HCT116 (cell line): ENCODE data around the gene CEP41. TPM values are rescaled to one million over a fixed set of nuclear protein-coding genes. Genes with fewer than 3 reads are reported as not detected.
A peak's percentile ranks its signal among the peaks of the same experiment; 100 is the strongest.

Experiments
- ATAC-seq: fragments of 200-7000 bp; cut with Tn5 transposase; 2 replicates; pipeline ENCODE4 v1.9.1; 2020; ENCODE audit warnings: mild to moderate bottlenecking, moderate library complexity
- BruUV-seq: library from RNA; stranded (reverse); fragments of 400-500 nt; replicated peaks from 2 replicates; lab custom pipeline; 2021; lab: Mats Ljungman, UMichigan
- CTCF ChIA-PET: fragments of 300-600 bp; sonication (Branson Sonifier 250); formaldehyde crosslinking; loops from one replicate; lab custom pipeline; 2021; ENCODE audit warnings: antibody characterized with exemption; lab: Charles Lee
- POLR2A ChIA-PET: fragments of 300-600, 350-600 bp; sonication (Branson Sonifier 250); formaldehyde crosslinking; loops from one replicate; lab custom pipeline; 2021; ENCODE audit warnings: antibody characterized with exemption; lab: Charles Lee
- RAD21 ChIA-PET, 2 experiments: fragments of 300-600 bp; sonication (Branson Sonifier 250); formaldehyde crosslinking; loops; one replicate each; lab custom pipeline; 2023; ENCODE audit warnings: low total read pairs in 2 of 2; ENCODE audit not compliant: uncharacterized antibody in 2 of 2, unreplicated experiment in 2 of 2, low non-redundant PET in 1 of 2; lab: Charles Lee
- DNase-seq: peaks from one replicate; pipeline ENCODE4 v3.0.0-alpha.2; 2010; ENCODE audit warnings: low read depth, low spot score
- H2AFZ ChIP-seq: fragments of 200-600 bp; shearing (Covaris generic), sonication (generic); 2 replicates; pipeline ENCODE4 v1.6.1; 2017; ENCODE audit warnings: low read depth, mixed run types, mixed read lengths, antibody characterized with exemption, low read length; ENCODE audit not compliant: poor library complexity, severe bottlenecking
- H3K27ac ChIP-seq: 2 replicates; pipeline ENCODE4 v1.5.1; 2012; ENCODE audit warnings: low read depth, low read length
- H3K27me3 ChIP-seq: fragments of 200-600 bp; sonication (generic); 2 replicates; pipeline ENCODE4 v1.6.1; 2016; ENCODE audit warnings: mixed run types, low read length, mixed read lengths; ENCODE audit not compliant: insufficient read depth
- H3K36me3 ChIP-seq, 2 experiments: fragments of 200-500 bp in 1 of 2; fragments of 200-600 bp in 1 of 2; sonication (Bioruptor generic) in 1 of 2; sonication (generic) in 1 of 2; 2 replicates each; pipeline versions ENCODE4 v1.5.1 to v1.6.1; 2014 to 2016; ENCODE audit warnings: low read length in 2 of 2, inconsistent platforms in 1 of 2, mixed read lengths in 1 of 2, mixed run types in 1 of 2; ENCODE audit not compliant: insufficient read depth in 2 of 2, control insufficient read depth in 1 of 2
- H3K4me1 ChIP-seq, 2 experiments: fragments of 200-600 bp in 1 of 2; sonication (generic) in 1 of 2; 2 replicates each; pipeline versions ENCODE4 v1.5.1 to v1.6.1; 2012 to 2017; ENCODE audit warnings: low read length in 2 of 2, inconsistent platforms in 1 of 2, mild to moderate bottlenecking in 1 of 2, mixed read lengths in 1 of 2, mixed run types in 1 of 2, moderate library complexity in 1 of 2; ENCODE audit not compliant: insufficient read depth in 2 of 2, control insufficient read depth in 1 of 2
- H3K4me2 ChIP-seq: fragments of 200-600 bp; sonication (generic); 2 replicates; pipeline ENCODE4 v1.6.1; 2017; ENCODE audit warnings: mixed run types, low read length, mixed read lengths
- H3K4me3 ChIP-seq, 2 experiments: fragments of 200-600 bp in 1 of 2; sonication (generic) in 1 of 2; replicated peaks in 1 of 2; 2 replicates each; pipeline ENCODE4 v1.5.1; 2011 to 2016; ENCODE audit warnings: low read length in 2 of 2, control low read depth in 1 of 2, low read depth in 1 of 2, mild to moderate bottlenecking in 1 of 2, mixed read lengths in 1 of 2, mixed run types in 1 of 2
- H3K79me2 ChIP-seq: fragments of 200-600 bp; sonication (generic); 2 replicates; pipeline ENCODE4 v1.6.1; 2017; ENCODE audit warnings: mild to moderate bottlenecking, mixed run types, low read length, moderate library complexity, mixed read lengths; ENCODE audit not compliant: insufficient read depth
- H3K9ac ChIP-seq: fragments of 200-600 bp; sonication (generic); 2 replicates; pipeline ENCODE4 v1.6.1; 2016; ENCODE audit warnings: low read length, mixed read lengths
- H3K9me2 ChIP-seq: fragments of 200-600 bp; sonication (generic), shearing (Covaris generic); 2 replicates; pipeline ENCODE4 v1.6.1; 2017; ENCODE audit warnings: mixed run types, mild to moderate bottlenecking, moderate library complexity; ENCODE audit not compliant: insufficient read depth
- H3K9me3 ChIP-seq, 2 experiments: fragments of 200-500 bp in 1 of 2; fragments of 200-600 bp in 1 of 2; sonication (Bioruptor generic) in 1 of 2; sonication (generic) in 1 of 2; 2 replicates each; pipeline ENCODE4 v1.6.1; 2014 to 2017; ENCODE audit warnings: low read length in 2 of 2, mixed read lengths in 2 of 2, inconsistent platforms in 1 of 2, low read depth in 1 of 2, mild to moderate bottlenecking in 1 of 2, mixed run types in 1 of 2, moderate library complexity in 1 of 2; ENCODE audit not compliant: control insufficient read depth in 1 of 2, insufficient read depth in 1 of 2
- H4K20me1 ChIP-seq: fragments of 200-600 bp; sonication (generic), shearing (Covaris generic); 2 replicates; pipeline ENCODE4 v1.6.1; 2017; ENCODE audit warnings: mixed run types, mild to moderate bottlenecking, moderate library complexity; ENCODE audit not compliant: insufficient read depth
- CBX3 ChIP-seq: IDR thresholded peaks from 2 replicates; pipeline ENCODE4 v1.6.1; 2012; ENCODE audit warnings: low read depth
- CEBPB ChIP-seq: IDR thresholded peaks from 2 replicates; pipeline ENCODE4 v1.6.1; 2012; ENCODE audit warnings: low read depth
- EZH2phosphoT487 ChIP-seq: fragments of 200-600 bp; IDR thresholded peaks from 2 replicates; pipeline ENCODE4 v1.6.1; 2018; ENCODE audit warnings: antibody characterized with exemption, borderline replicate concordance
- POLR2A ChIP-seq: IDR thresholded peaks from 2 replicates; pipeline ENCODE4 v1.7.0; 2011; ENCODE audit warnings: borderline replicate concordance; ENCODE audit not compliant: insufficient read depth, insufficient read length; ENCODE audit errors: extremely low read depth
- POLR2AphosphoS5 ChIP-seq: IDR thresholded peaks from 2 replicates; pipeline ENCODE4 v1.6.1; 2011; ENCODE audit warnings: mild to moderate bottlenecking, low read depth, low read length, moderate library complexity
- RAD21 ChIP-seq: IDR thresholded peaks from 2 replicates; pipeline ENCODE4 v1.6.1; 2012; ENCODE audit warnings: low read depth, mild to moderate bottlenecking
- SP1 ChIP-seq: IDR thresholded peaks from 2 replicates; pipeline ENCODE4 v1.6.1; 2012; ENCODE audit warnings: low read depth
- SRF ChIP-seq: IDR thresholded peaks from 2 replicates; pipeline ENCODE4 v1.6.1; 2012; ENCODE audit warnings: low read depth
- TCF7L2 ChIP-seq: IDR thresholded peaks from 2 replicates; pipeline ENCODE4 v1.7.0; 2011; ENCODE audit warnings: borderline replicate concordance, inconsistent platforms; ENCODE audit not compliant: insufficient read depth, insufficient read length; ENCODE audit errors: extremely low read depth
- ZNF274 ChIP-seq: fragments of 200-500 bp; sonication (Bioruptor generic); IDR thresholded peaks from 2 replicates; pipeline ENCODE4 v1.6.1; 2014; ENCODE audit warnings: mild to moderate bottlenecking, low read depth, low read length, inconsistent platforms
- intact Hi-C: fragments of 100-400 bp; cut with micrococcal nuclease; formaldehyde crosslinking; loops from 2 replicates; pipeline ENCODE4 v1.10.0; 2022
- total RNA-seq: library from RNA; stranded (reverse); gene quantifications from one replicate; pipeline ENCODE4 v1.2.1, GENCODE V29; 2021; ENCODE audit not compliant: unreplicated experiment
- TF ChIP-seq, protein P1 (sequence below), 3 experiments: fragments of 200-600 bp in 1 of 3; sonication (generic) in 1 of 3; IDR thresholded peaks in 2 of 3; conservative IDR thresholded peaks in 1 of 3; 2 replicates each; pipeline ENCODE4 v1.5.1; 2012 to 2017; ENCODE audit warnings: low read depth in 2 of 3, low read length in 2 of 3, antibody characterized with exemption in 1 of 3, borderline replicate concordance in 1 of 3, control low read depth in 1 of 3, mild to moderate bottlenecking in 1 of 3, mixed read lengths in 1 of 3, mixed run types in 1 of 3, moderate library complexity in 1 of 3; ENCODE audit not compliant: insufficient read depth in 1 of 3
- TF ChIP-seq, protein P2 (sequence below): IDR thresholded peaks from 2 replicates; pipeline ENCODE4 v1.6.1; 2012
- TF ChIP-seq, protein P3 (sequence below): IDR thresholded peaks from 2 replicates; pipeline ENCODE4 v1.6.1; 2012
- TF ChIP-seq, protein P4 (sequence below): IDR thresholded peaks from 2 replicates; pipeline ENCODE4 v1.6.1; 2012; ENCODE audit warnings: low read depth

Gene CEP41
- total RNA-seq, 1 experiment from 2014 or later = 13.6 TPM

DNA sequence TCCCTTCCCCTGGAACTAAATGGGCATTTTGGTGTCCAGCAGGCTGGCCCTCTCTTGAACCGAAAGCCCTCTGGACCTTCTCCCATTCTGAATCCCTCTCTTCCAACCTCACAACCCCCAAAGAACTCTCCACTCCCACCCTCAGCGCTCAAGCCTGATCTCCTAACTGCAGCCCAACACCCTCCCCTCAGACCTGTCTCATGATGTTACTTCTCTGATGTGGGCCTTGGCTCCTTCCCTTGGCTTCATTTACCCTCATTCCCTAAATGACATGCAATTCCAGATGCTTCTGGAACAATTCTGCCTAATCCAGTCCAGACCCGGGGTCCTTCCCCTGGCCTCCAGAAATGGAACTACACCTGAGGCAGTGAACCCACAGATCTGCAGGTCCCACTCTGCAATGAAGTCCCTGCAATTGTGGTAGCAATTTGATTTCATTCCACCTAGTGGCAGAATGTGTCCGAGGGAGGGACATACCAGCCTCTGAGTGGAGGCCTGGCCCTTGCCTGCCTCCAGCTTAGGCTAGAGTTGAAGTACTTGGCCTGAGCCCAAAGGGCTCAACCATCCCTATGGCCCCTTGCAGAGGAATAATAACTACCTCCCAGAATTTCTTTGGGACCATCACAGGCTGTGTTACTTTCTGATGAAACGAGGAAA lies 4.1 kb upstream of the CEP41 start:
- DNase-seq (no peak), ATAC-seq (no peak)
- ChIA-PET CTCF (no interaction called here), RAD21 (no interaction called here)
- Histone ChIP-seq H3K9me2 (no peaks in the 10 kb centered on the region), H2AFZ (no peak overlapping the region), H3K36me3 (no peaks in the 10 kb centered on the region), H3K9ac (no peak overlapping the region), H3K4me1 (peaks cover 10 to 19% of the 10 kb centered on the region in 2 experiments), H3K4me3 (no peak overlapping the region), H4K20me1 (no peaks in the 10 kb centered on the region), H3K4me2 (no peak overlapping the region), H3K79me2 (no peaks in the 10 kb centered on the region), H3K9me3 (peaks cover 4 to 6% of the 10 kb centered on the region in 2 experiments; a peak in 2 of 4 replicates)
- intact Hi-C loops = no loop called here
- no TSS peak for BruUV-seq
- TF ChIP-seq RAD21 (peak; percentile 30; the same call in 1 of the 2 replicates), POLR2A (no peak)
- TF ChIP-seq, protein P1, sequence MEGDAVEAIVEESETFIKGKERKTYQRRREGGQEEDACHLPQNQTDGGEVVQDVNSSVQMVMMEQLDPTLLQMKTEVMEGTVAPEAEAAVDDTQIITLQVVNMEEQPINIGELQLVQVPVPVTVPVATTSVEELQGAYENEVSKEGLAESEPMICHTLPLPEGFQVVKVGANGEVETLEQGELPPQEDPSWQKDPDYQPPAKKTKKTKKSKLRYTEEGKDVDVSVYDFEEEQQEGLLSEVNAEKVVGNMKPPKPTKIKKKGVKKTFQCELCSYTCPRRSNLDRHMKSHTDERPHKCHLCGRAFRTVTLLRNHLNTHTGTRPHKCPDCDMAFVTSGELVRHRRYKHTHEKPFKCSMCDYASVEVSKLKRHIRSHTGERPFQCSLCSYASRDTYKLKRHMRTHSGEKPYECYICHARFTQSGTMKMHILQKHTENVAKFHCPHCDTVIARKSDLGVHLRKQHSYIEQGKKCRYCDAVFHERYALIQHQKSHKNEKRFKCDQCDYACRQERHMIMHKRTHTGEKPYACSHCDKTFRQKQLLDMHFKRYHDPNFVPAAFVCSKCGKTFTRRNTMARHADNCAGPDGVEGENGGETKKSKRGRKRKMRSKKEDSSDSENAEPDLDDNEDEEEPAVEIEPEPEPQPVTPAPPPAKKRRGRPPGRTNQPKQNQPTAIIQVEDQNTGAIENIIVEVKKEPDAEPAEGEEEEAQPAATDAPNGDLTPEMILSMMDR (IDR thresholded peaks at IDR 0.05 in 2 of 3, conservative IDR thresholded peaks at IDR 0.05 in 1 of 3; ENCODE audit: borderline replicate concordance in 1 of 3, insufficient read depth in 1 of 3, low read depth in 2 of 3, low read length in 2 of 3) = peak in 2 of 3 experiments; percentile 22 to 34; a peak in 2 of 6 replicates
- TF ChIP-seq, all 23 proteins: peak for 2
- Histone ChIP-seq H3K27ac (no peak overlapping the region), H3K27me3 (no peaks in the 10 kb centered on the region)
- POLR2A ChIA-PET = no interaction called here

DNA sequence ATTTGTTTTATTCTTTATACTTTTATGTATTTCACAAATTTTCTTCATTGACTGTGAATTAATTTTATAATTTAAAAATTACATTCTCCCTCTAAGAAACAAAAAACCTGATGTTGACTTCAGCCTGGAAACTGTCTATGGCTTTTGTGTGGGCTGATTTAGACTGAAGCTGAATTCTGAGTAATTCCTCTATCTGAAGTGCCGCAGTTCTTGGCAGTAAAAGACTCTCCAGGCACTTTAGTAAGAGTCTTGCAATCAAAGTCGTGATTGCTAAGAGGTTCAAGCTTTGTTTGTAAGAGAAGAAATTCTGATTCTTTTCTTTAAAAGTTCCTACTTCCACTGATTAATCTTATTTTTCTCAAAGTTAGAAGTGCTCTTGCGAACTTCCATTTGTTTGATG lies 3.4 kb upstream of the CEP41 start:
- Histone ChIP-seq H2AFZ (peak overlapping the region; percentile 3), H3K27me3 (no peaks in the 10 kb centered on the region), H3K79me2 (no peaks in the 10 kb centered on the region), H3K4me2 (no peak overlapping the region), H3K4me3 (no peak overlapping the region), H4K20me1 (no peaks in the 10 kb centered on the region), H3K9me2 (no peaks in the 10 kb centered on the region), H3K27ac (no peak overlapping the region), H3K9ac (no peak overlapping the region), H3K4me1 (peaks cover 10 to 23% of the 10 kb centered on the region in 2 experiments), H3K36me3 (no peaks in the 10 kb centered on the region), H3K9me3 (peaks cover 4 to 6% of the 10 kb centered on the region in 2 experiments; a peak in 2 of 4 replicates)
- POLR2A ChIA-PET = no interaction called here
- RAD21 ChIA-PET = no interaction called here
- BruUV-seq = no TSS peak
- intact Hi-C loops = no loop called here
- CTCF ChIA-PET = no interaction called here
- no peak for ATAC-seq
- DNase-seq = no peak
- TF ChIP-seq TCF7L2 = no peak
- no peak for TF ChIP-seq ZNF274
- TF ChIP-seq SRF = no peak
- no peak for TF ChIP-seq POLR2A
- no peak for TF ChIP-seq CBX3
- no peak for TF ChIP-seq RAD21
- TF ChIP-seq POLR2AphosphoS5 = no peak
- TF ChIP-seq, protein P2, sequence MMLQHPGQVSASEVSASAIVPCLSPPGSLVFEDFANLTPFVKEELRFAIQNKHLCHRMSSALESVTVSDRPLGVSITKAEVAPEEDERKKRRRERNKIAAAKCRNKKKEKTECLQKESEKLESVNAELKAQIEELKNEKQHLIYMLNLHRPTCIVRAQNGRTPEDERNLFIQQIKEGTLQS = no peak
- TF ChIP-seq, protein P3, sequence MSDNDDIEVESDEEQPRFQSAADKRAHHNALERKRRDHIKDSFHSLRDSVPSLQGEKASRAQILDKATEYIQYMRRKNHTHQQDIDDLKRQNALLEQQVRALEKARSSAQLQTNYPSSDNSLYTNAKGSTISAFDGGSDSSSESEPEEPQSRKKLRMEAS = no peak
- TF ChIP-seq EZH2phosphoT487 = no peak
- TF ChIP-seq CEBPB = no peak
- TF ChIP-seq, protein P4, sequence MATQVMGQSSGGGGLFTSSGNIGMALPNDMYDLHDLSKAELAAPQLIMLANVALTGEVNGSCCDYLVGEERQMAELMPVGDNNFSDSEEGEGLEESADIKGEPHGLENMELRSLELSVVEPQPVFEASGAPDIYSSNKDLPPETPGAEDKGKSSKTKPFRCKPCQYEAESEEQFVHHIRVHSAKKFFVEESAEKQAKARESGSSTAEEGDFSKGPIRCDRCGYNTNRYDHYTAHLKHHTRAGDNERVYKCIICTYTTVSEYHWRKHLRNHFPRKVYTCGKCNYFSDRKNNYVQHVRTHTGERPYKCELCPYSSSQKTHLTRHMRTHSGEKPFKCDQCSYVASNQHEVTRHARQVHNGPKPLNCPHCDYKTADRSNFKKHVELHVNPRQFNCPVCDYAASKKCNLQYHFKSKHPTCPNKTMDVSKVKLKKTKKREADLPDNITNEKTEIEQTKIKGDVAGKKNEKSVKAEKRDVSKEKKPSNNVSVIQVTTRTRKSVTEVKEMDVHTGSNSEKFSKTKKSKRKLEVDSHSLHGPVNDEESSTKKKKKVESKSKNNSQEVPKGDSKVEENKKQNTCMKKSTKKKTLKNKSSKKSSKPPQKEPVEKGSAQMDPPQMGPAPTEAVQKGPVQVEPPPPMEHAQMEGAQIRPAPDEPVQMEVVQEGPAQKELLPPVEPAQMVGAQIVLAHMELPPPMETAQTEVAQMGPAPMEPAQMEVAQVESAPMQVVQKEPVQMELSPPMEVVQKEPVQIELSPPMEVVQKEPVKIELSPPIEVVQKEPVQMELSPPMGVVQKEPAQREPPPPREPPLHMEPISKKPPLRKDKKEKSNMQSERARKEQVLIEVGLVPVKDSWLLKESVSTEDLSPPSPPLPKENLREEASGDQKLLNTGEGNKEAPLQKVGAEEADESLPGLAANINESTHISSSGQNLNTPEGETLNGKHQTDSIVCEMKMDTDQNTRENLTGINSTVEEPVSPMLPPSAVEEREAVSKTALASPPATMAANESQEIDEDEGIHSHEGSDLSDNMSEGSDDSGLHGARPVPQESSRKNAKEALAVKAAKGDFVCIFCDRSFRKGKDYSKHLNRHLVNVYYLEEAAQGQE = no peak
- no peak for TF ChIP-seq SP1
